Measurements from ENCODE around the gene ATRNL1.

Gene ATRNL1

GRCh38 chr10:115093286-115093775 is at the start of gene ATRNL1:
Gene ATRNL1, plus strand, starts transcription at chr10:115093365. Its CDS starts 386 bp downstream, at chr10:115093751.
- no peak for DNase-seq

GRCh38 chr10:115043719-115044118 is 49.4 kb upstream of the ATRNL1 start:
- DNase-seq = no peak

- no peak for DNase-seq
These were observed 48.3 kb upstream of the ATRNL1 start for GRCh38 chr10:115044891-115045290.

GRCh38 chr10:115045499-115045898 is 47.7 kb upstream of the ATRNL1 start:
- no peak for DNase-seq

- no peak for DNase-seq
These were observed 46.4 kb upstream of the ATRNL1 start for GRCh38 chr10:115046686-115047236.

- DNase-seq = no peak
These were observed 45.5 kb upstream of the ATRNL1 start for GRCh38 chr10:115047705-115048104.

GRCh38 chr10:115049318-115049717 is 43.8 kb upstream of the ATRNL1 start:
- no peak for DNase-seq

GRCh38 chr10:115049960-115050359 is 43.2 kb upstream of the ATRNL1 start:
- DNase-seq = no peak

GRCh38 chr10:115050375-115051010 is 42.7 kb upstream of the ATRNL1 start:
- DNase-seq = no peak

- DNase-seq = no peak
These were observed 41.9 kb upstream of the ATRNL1 start for GRCh38 chr10:115051216-115051615.

- DNase-seq = no peak
These were observed 40.9 kb upstream of the ATRNL1 start for GRCh38 chr10:115052226-115052625.

- DNase-seq = no peak
These were observed 40.4 kb upstream of the ATRNL1 start for GRCh38 chr10:115052728-115053127.

- no peak for DNase-seq
These were observed 37.0 kb upstream of the ATRNL1 start for GRCh38 chr10:115056186-115056585.

- no peak for DNase-seq
These were observed 33.8 kb upstream of the ATRNL1 start for GRCh38 chr10:115059301-115059898.

GRCh38 chr10:115063701-115064658 is 29.2 kb upstream of the ATRNL1 start:
- no peak for DNase-seq

GRCh38 chr10:115065801-115066200 is 27.4 kb upstream of the ATRNL1 start:
- no peak for DNase-seq

- no peak for DNase-seq
These were observed 26.6 kb upstream of the ATRNL1 start for GRCh38 chr10:115066528-115066927.

- DNase-seq = no peak
These were observed 19.4 kb upstream of the ATRNL1 start for GRCh38 chr10:115073796-115074195.

GRCh38 chr10:115082506-115082905 is 10.7 kb upstream of the ATRNL1 start:
- DNase-seq = no peak

- DNase-seq = no peak
These were observed 8.8 kb upstream of the ATRNL1 start for GRCh38 chr10:115084277-115084850.

- no peak for DNase-seq
These were observed 2.0 kb upstream of the ATRNL1 start for GRCh38 chr10:115091161-115091560.

GRCh38 chr10:115092258-115092554 is 959 bp upstream of the ATRNL1 start:
- no peak for DNase-seq
